Esophagus muscularis mucosa (tissue), 4 donors: ENCODE results near the gene PITRM1. TPM values are rescaled to one million over a fixed set of nuclear protein-coding genes. Genes with fewer than 3 reads are reported as not detected.

ENCODE experiments used
- DNase-seq: peaks from one replicate; pipeline ENCODE4 v3.0.0-alpha.2; 2017; ENCODE audit errors: extremely low spot score
- H3K27ac ChIP-seq, 4 donors: fragments of 200-600 bp; sonication (generic); replicated peaks in 1 of 4; 1 replicate in 3 of 4; 2 replicates in 1 of 4; pipeline ENCODE4 v1.5.1; 2016 to 2019; ENCODE audit warnings: mild to moderate bottlenecking in 1 of 4
- H3K27me3 ChIP-seq, 4 donors: fragments of 200-600 bp; sonication (generic); one replicate each; pipeline versions ENCODE4 v1.5.1 to v1.6.0; 2016 to 2019
- H3K36me3 ChIP-seq, 4 donors: fragments of 200-600 bp; sonication (generic); one replicate each; pipeline ENCODE4 v1.5.1; 2016 to 2019
- H3K4me1 ChIP-seq, 4 donors: fragments of 200-600 bp; sonication (generic); one replicate each; pipeline ENCODE4 v1.5.1; 2016 to 2019
- H3K4me3 ChIP-seq, 4 donors: fragments of 200-600 bp; sonication (generic); 1 replicate in 2 of 4; 2 replicates in 2 of 4; pipeline ENCODE4 v1.5.1; 2016 to 2019; ENCODE audit warnings: mild to moderate bottlenecking in 4 of 4, moderate library complexity in 1 of 4
- H3K9me3 ChIP-seq, 4 donors: fragments of 200-600 bp; sonication (generic); 1 replicate in 3 of 4; 2 replicates in 1 of 4; pipeline ENCODE4 v1.5.1; 2016 to 2019
- EP300 ChIP-seq: sonication (generic); formaldehyde crosslinking; IDR thresholded peaks from one replicate; pipeline ENCODE4 v1.6.1; 2017; ENCODE audit warnings: antibody characterized with exemption
- POLR2A ChIP-seq: fragments of 450-650 bp; IDR thresholded peaks from one replicate; pipeline ENCODE4 v1.6.1; 2017; ENCODE audit warnings: antibody characterized with exemption, moderate library complexity, mild to moderate bottlenecking, low read depth
- POLR2AphosphoS5 ChIP-seq, 2 donors: sonication (generic); formaldehyde crosslinking; IDR thresholded peaks; one replicate each; pipeline ENCODE4 v1.6.1; 2017; ENCODE audit warnings: antibody characterized with exemption in 2 of 2
- WGBS: methylation state at CpG from one replicate; pipeline ENCODE4 v1.1.5; 2018; 5-methylcytosine and 5-hydroxymethylcytosine counted together
- intact Hi-C: fragments of 100-400 bp; cut with DNase I; formaldehyde crosslinking; loops from one replicate; pipeline ENCODE4 v1.15.1; 2023
- total RNA-seq, 4 donors: library from RNA; depleted of rRNA; stranded (reverse); fragments of >200 nt; gene quantifications; one replicate each; pipeline versions ENCODE4 v1.1.0 to v1.2.1, GENCODE V29; 2016
- TF ChIP-seq, protein P1 (sequence below), 3 experiments: fragments of 200-600 bp in 2 of 3; fragments of 450-650 bp in 1 of 3; sonication (generic) in 2 of 3; IDR thresholded peaks; one replicate each; pipeline ENCODE4 v1.5.1; 2017 to 2019; ENCODE audit warnings: antibody characterized with exemption in 3 of 3, mild to moderate bottlenecking in 2 of 3, moderate library complexity in 1 of 3

Gene PITRM1
- total RNA-seq, 4 donors from 2014 or later, result 75.5 to 103 (median 84.9) TPM

DNA sequence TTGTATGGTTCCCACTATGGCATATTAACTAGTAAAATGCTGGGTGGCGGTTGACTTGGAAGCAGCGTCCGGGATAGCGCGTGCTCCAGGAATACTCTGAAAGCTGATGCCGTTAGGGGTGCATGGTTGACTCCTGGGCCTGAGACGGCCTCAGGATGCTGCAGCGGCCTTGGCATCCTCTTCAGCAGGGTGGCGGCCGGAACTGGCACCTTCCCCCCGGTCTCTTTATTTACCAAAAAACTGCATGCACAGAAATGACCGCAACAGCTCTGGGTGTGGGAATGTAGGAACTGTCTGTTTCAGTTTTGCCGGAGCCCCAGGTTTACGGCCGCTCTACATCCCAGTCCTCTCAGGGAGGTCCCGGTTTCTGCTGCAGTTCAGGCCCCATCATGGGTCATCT, 76.4 kb downstream of the PITRM1 start:
- Histone ChIP-seq H3K27me3 (no peaks in the 10 kb centered on the region), H3K9me3 (no peaks in the 10 kb centered on the region), H3K27ac (peak overlapping the region; percentile 78 to 89 (median 84)), H3K36me3 (peaks cover 0 to 18% (median 13%) of the 10 kb centered on the region in 4 donors), H3K4me3 (peak overlapping the region; percentile 7 to 26 (median 18)), H3K4me1 (peaks cover 26 to 70% (median 58%) of the 10 kb centered on the region in 4 donors)
- DNase-seq, result no peak
- intact Hi-C loops, result no loop called here
- no peak for TF ChIP-seq POLR2A
- TF ChIP-seq, protein P1, sequence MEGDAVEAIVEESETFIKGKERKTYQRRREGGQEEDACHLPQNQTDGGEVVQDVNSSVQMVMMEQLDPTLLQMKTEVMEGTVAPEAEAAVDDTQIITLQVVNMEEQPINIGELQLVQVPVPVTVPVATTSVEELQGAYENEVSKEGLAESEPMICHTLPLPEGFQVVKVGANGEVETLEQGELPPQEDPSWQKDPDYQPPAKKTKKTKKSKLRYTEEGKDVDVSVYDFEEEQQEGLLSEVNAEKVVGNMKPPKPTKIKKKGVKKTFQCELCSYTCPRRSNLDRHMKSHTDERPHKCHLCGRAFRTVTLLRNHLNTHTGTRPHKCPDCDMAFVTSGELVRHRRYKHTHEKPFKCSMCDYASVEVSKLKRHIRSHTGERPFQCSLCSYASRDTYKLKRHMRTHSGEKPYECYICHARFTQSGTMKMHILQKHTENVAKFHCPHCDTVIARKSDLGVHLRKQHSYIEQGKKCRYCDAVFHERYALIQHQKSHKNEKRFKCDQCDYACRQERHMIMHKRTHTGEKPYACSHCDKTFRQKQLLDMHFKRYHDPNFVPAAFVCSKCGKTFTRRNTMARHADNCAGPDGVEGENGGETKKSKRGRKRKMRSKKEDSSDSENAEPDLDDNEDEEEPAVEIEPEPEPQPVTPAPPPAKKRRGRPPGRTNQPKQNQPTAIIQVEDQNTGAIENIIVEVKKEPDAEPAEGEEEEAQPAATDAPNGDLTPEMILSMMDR (IDR thresholded peaks at IDR 0.05), result no peak
- TF ChIP-seq EP300, result no peak
- TF ChIP-seq POLR2AphosphoS5 (IDR thresholded peaks at IDR 0.05), result no peak
- WGBS, result 43% methylated on average over 16 of the region's 16 CpGs

DNA sequence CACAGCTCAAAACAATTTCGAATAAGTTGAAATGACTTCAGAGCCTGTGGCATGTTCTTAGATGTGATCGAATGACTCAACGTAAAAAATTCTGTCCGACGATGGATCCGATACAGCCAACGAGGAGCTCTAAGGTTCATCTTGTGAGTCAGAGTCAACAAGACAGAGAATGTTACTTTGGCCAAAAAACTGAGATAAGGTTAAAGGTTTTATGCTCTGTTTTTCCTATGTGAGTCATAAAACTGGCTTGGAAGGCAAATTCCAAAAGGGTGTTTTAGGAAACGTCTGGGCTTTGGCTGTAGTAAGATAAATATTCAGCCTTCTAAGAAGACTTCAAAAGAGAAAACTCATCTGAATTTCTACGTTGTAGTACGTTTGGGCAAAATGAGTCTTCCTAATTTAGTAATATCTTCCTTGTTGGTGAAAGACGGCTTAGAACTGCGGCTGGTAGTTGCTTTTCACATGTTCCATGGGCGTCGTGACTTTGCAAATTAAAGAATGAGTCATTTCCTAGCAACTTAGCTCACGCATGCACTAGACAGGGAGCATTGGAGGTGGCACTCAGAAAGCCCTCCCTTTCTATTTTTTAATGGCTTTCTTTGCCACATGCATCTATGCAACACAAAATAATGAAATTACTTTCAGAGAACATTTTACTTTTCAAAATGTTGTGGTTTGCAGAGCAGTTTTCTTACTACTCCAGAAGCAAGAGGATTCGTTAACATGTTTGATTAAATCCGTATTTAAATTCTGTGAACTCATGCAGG, 77.0 kb downstream of the PITRM1 start:
- no peaks in the 10 kb centered on the region for H3K27me3 ChIP-seq
- WGBS, result 5% methylated on average over 17 of the region's 17 CpGs
- no peaks in the 10 kb centered on the region for H3K9me3 ChIP-seq
- DNase-seq, result no peak
- peak overlapping the region; percentile 78 to 89 (median 84) for H3K27ac ChIP-seq
- peaks cover 32 to 72% (median 58%) of the 10 kb centered on the region in 4 donors for H3K4me1 ChIP-seq
- TF ChIP-seq POLR2AphosphoS5 (IDR thresholded peaks at IDR 0.05) (peak; percentile 85 to 86), POLR2A (no peak), EP300 (peak; percentile 74)
- peaks cover 0 to 15% (median 13%) of the 10 kb centered on the region in 4 donors for H3K36me3 ChIP-seq
- peak overlapping the region; percentile 7 to 26 (median 18) for H3K4me3 ChIP-seq
- intact Hi-C loops, result no loop called here

DNA sequence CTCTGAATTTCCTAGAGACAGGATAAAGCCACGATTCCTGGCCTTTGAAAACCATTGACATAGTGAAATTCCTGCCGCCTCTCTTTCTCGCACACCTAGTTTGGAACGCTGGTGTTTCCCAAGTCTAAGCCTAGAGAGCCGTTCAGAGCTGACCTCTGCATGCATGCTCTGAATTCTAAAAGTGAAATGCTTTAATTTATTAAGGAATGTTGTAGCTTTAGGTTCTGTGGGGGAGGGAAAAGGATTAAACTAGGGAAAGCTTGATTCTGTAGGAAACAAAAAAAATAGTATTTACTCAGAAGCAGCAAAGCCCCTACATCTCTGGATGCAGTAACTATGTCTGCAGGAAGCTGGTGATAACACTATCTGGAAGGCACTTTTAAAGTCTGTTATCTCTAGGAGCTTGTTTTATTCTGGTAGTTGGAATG, 78.0 kb downstream of the PITRM1 start:
- no peak for DNase-seq
- TF ChIP-seq POLR2A (no peak), EP300 (no peak), POLR2AphosphoS5 (IDR thresholded peaks at IDR 0.05) (no peak)
- TF ChIP-seq, protein P1 (IDR thresholded peaks at IDR 0.05), result no peak
- Histone ChIP-seq H3K27ac (peak overlapping the region; percentile 78 to 89 (median 84)), H3K27me3 (no peaks in the 10 kb centered on the region), H3K4me1 (peaks cover 38 to 74% (median 60%) of the 10 kb centered on the region in 4 donors), H3K9me3 (no peaks in the 10 kb centered on the region), H3K36me3 (peaks cover 0 to 6% (median 4%) of the 10 kb centered on the region in 4 donors), H3K4me3 (no peak overlapping the region)
- 59% methylated on average over 5 of the region's 5 CpGs for WGBS
- intact Hi-C loops, result no loop called here

DNA sequence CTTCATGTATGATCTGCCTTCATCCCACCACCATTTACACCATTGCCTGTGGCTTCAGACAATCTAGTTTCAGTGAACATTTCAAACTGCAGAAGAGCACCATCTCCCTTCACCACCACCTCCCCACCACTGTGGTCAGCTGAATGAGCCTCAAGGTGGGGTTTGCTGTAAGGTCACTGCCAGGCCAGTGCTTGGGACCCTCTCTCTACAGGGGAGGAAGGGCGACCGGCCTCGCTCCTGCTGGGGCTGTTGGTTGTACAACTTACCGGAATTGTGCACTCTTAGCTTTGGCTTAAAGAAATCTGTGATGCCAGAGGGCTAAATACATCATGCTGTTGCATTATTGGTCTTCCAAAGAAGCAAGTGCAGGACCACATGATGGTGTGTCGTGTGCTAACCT, 78.6 kb downstream of the PITRM1 start:
- no peak for DNase-seq
- WGBS, result 98% methylated on average over 5 of the region's 5 CpGs
- intact Hi-C loops, result no loop called here
- Histone ChIP-seq H3K27me3 (no peaks in the 10 kb centered on the region), H3K27ac (peak overlapping the region; percentile 32 to 89 (median 82)), H3K36me3 (peaks cover 0 to 3% (median 0%) of the 10 kb centered on the region in 4 donors), H3K4me1 (peaks cover 38 to 74% (median 60%) of the 10 kb centered on the region in 4 donors), H3K4me3 (no peak overlapping the region), H3K9me3 (no peaks in the 10 kb centered on the region)
- TF ChIP-seq, protein P1 (IDR thresholded peaks at IDR 0.05), result no peak

DNA sequence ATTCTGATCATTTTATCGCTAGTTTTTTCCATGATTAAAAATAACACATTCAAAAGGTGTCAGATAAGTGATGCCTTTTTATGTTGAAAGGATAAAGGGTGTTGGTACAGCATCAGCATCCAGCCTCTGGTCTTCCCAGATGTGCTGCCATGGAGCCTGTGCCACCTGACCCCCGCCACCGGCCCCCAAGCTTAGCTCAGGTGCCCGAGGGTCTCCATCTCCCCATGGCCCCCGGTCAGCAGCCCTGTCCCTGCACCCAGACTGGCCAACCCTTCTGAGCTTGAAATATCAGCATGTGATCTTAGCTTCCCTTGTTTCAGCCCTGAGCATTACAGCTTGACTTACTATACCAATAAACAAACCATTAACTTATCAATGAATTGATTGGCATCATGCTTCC, 80.7 kb downstream of the PITRM1 start:
- no peak for DNase-seq
- H3K4me3 ChIP-seq, result no peak overlapping the region
- H3K27me3 ChIP-seq, result no peaks in the 10 kb centered on the region
- peak overlapping the region; percentile 72 to 76 (median 74) for H3K27ac ChIP-seq
- H3K4me1 ChIP-seq, result peaks cover 38 to 69% (median 56%) of the 10 kb centered on the region in 4 donors
- no peaks in the 10 kb centered on the region for H3K9me3 ChIP-seq
- TF ChIP-seq EP300 (no peak), POLR2AphosphoS5 (IDR thresholded peaks at IDR 0.05) (no peak), POLR2A (no peak)
- TF ChIP-seq, protein P1 (IDR thresholded peaks at IDR 0.05), result no peak
- intact Hi-C loops, result no loop called here
- peaks cover 0 to 3% (median 0%) of the 10 kb centered on the region in 4 donors for H3K36me3 ChIP-seq
- 96% methylated on average over 5 of the region's 5 CpGs for WGBS
